GM12873 (cell line): Measurements from ENCODE around the gene SCD5.

Source experiments
- TF ChIP-seq, protein P1 (sequence below): IDR thresholded peaks from 2 replicates; pipeline ENCODE4 v1.5.1; 2012; ENCODE audit warnings: low read depth, mild to moderate bottlenecking, moderate library complexity, low read length, control low read depth; ENCODE audit not compliant: insufficient read depth; ENCODE audit errors: missing control alignments

Gene SCD5

DNA sequence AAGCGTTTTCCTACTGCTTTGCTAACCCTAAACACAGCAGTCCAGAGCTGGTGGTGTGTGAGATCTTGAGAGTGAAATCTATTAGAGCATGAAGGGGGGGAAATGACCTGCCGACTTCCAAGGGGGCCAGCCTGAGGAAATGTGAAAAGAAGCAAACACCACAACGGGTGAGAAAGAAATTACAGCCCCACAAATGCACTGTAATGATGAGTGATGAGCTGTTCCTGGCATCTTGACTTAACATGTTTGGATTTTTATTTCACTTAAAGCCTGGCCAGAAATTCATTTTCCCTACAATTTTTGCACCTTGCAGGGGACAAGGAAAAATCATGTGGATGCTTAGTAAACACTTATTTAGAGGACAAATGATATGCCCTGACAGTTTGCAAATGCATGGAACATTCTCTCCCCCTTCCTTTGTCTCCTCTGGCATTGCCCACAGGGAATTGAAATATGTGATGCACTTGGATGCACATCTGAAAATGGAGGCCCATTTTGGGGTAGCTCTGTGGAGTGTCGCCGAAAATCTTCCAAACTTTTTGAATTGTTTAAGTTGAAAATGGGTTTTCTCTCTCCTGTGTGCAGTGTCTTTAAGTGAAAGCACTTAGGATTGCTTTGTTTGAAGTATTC, 152.5 kb downstream of the SCD5 start:
- TF ChIP-seq, protein P1, sequence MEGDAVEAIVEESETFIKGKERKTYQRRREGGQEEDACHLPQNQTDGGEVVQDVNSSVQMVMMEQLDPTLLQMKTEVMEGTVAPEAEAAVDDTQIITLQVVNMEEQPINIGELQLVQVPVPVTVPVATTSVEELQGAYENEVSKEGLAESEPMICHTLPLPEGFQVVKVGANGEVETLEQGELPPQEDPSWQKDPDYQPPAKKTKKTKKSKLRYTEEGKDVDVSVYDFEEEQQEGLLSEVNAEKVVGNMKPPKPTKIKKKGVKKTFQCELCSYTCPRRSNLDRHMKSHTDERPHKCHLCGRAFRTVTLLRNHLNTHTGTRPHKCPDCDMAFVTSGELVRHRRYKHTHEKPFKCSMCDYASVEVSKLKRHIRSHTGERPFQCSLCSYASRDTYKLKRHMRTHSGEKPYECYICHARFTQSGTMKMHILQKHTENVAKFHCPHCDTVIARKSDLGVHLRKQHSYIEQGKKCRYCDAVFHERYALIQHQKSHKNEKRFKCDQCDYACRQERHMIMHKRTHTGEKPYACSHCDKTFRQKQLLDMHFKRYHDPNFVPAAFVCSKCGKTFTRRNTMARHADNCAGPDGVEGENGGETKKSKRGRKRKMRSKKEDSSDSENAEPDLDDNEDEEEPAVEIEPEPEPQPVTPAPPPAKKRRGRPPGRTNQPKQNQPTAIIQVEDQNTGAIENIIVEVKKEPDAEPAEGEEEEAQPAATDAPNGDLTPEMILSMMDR: no peak

DNA sequence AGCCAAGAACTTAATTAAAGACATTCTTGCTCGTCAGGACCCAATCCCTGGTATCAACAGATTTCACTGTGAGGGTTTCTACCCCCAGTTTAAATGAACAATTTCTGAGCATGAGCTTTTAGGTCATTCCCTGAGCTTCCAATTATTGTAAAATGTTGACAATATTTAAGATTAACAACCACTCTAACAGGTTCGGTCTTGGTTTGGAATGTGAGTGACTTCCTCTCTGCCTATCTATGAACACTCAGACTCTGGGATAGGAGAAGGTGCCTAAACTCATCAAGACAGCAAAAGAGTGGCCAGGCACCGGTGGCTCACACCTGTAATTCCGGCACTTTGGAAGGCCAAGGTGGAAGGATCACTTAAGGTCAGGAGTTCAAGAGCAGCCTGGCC, 153.9 kb downstream of the SCD5 start:
- TF ChIP-seq, protein P1: no peak

DNA sequence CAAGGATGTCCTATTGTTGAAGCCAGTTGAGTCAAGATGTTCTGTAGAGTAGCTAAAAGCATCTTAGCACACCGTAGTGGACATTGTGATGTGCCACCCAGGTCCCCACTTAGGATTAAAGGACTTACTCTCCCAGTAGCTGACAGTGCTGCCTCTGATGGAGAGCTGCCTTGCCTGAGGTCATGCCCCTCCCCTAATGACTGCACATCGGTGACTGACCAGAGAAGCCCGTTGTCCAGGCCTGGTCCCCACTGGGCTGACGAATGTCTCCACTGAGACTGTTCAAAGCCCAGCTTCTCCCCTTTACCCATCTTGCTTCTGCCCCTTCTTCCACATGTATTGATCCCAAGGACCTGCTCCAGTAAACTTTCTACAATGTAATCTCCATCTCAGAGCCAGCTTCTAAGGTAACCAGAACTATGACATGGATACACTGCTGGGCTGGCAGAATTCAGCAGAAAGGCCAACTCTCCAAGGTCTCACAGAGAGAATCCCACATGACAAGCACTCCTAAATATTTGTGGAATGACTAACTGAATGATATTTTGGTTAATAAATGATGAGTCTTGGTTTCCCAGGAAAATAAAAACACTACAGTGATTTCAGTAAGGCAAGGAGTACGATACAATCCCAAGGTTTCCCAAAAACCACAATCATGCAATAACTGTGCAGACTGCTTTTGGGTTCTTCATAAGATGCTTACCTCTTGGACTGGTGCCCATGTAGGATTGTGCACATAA, 154.4 kb downstream of the SCD5 start:
- TF ChIP-seq, protein P1: no peak

DNA sequence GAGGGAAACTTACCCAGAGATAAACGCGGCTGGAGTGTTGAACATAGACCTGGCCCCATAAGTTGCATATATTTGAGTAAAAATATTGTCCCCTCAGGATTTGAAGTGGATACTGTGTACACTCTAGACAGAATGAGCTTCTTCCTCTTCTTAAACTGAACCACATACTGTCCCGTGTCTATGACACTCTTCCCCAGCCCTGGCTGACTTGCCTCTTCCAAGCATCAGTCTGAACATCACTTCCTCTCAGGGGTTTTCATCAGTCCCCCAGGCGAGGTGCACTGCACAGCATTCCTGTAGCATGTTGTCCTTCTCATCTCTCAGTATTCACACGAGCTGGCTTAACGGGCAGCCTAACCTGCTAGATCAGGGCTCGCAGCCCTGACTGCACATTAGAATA, 156.3 kb downstream of the SCD5 start:
- TF ChIP-seq, protein P1: no peak

DNA sequence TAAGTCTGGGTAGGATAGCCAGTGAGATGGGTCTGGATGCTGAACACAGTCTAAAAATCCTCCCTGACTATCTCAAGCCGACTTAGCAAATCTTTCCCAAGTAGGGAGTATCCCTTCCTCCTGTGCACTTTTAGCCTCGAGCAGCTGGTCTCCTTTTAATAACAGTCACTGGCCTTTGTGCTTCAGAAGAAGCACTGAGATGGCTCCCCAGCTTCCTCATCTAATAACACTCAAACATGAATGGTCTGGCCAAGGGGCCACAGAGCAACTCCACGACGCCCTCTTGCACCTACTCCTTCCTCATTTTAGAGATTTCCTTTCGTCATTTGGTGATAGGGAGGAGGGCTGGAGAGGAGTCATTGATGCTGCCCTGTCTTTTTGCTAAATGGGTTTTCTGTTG, 158.1 kb downstream of the SCD5 start:
- TF ChIP-seq, protein P1: no peak

DNA sequence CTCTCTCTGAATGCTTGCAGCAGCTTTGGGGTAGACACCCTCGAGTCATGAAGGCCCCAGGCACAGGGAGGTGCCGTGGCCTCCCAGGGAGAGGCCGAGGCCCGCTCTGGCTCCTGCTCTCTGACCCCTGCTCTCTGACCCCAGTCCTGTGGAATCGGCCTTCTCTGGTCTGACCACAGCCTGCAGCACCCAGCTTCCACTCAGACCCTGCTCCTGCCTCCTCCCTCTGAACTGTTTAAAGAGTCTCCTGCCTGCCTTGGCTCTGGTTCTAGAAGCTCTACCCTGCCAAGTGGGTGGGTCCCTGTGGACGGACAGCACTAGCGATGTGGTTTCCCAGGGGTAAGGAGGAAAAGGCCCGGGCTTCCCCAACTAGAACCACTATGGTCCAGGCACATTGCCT, 158.6 kb downstream of the SCD5 start:
- TF ChIP-seq, protein P1: no peak

DNA sequence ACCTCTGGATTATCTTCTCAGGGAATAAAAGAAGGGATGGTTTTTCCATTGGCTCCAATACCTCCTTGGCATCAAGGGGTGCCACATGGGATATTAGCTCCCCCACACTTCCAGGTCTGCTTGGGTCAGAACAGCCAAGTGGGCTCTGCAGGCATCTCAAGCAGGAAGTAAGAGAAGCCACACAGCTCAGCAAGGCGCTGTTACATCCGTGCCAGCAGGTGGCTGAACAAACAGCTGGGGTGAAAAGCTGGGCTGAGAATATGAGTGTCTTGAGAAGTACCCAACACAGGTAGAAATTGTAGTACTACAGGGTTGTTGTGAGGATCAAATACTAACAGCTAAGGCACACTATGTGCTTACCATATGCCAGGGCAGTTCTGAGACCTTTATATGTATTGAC, 160.1 kb downstream of the SCD5 start:
- TF ChIP-seq, protein P1: no peak
